Panc1 (cell line): ENCODE measurements around the gene PPP1R16B. TPM values are rescaled to one million over a fixed set of nuclear protein-coding genes. Genes with fewer than 3 reads are reported as not detected.

Experiments
- ATAC-seq: fragments of 200-7000 bp; cut with Tn5 transposase; 2 replicates; pipeline ENCODE4 v1.9.1; 2020; ENCODE audit warnings: mild to moderate bottlenecking, moderate library complexity
- BruUV-seq: library from RNA; stranded (reverse); fragments of 400-500 nt; replicated peaks from 2 replicates; lab custom pipeline; 2021; lab: Mats Ljungman, UMichigan
- CTCF ChIA-PET: fragments of 300-600 bp; sonication (Branson Sonifier 250); formaldehyde crosslinking; loops from one replicate; lab custom pipeline; 2022; ENCODE audit warnings: antibody characterized with exemption; lab: Charles Lee
- POLR2A ChIA-PET: fragments of 300-600 bp; sonication (Branson Sonifier 250); formaldehyde crosslinking; loops from one replicate; lab custom pipeline; 2022; ENCODE audit warnings: antibody characterized with exemption; lab: Charles Lee
- DNase-seq: peaks from one replicate; pipeline ENCODE4 v3.0.0-alpha.2; 2010; ENCODE audit warnings: low read depth, low spot score
- H3K27ac ChIP-seq: 2 replicates; pipeline ENCODE4 v1.5.1; 2011; ENCODE audit warnings: mild to moderate bottlenecking, low read length, inconsistent platforms
- H3K27me3 ChIP-seq: fragments of 200-500 bp; sonication (Bioruptor generic); 2 replicates; pipeline ENCODE4 v1.6.0; 2014; ENCODE audit warnings: low read length, inconsistent platforms; ENCODE audit not compliant: control insufficient read depth, insufficient read depth
- H3K36me3 ChIP-seq: fragments of 200-500 bp; sonication (Bioruptor generic); 2 replicates; pipeline ENCODE4 v1.5.1; 2014; ENCODE audit warnings: inconsistent platforms, mild to moderate bottlenecking, low read length, moderate library complexity; ENCODE audit not compliant: control insufficient read depth, insufficient read depth
- H3K4me1 ChIP-seq: 2 replicates; pipeline ENCODE4 v1.5.1; 2011; ENCODE audit warnings: inconsistent platforms, mild to moderate bottlenecking, low read length, moderate library complexity; ENCODE audit not compliant: control insufficient read depth, insufficient read depth
- H3K4me3 ChIP-seq, 2 experiments: 2 replicates each; pipeline ENCODE4 v1.5.1; 2011 to 2012; ENCODE audit warnings: low read depth in 2 of 2, low read length in 2 of 2, mild to moderate bottlenecking in 2 of 2, inconsistent platforms in 1 of 2, moderate library complexity in 1 of 2
- H3K9me3 ChIP-seq: fragments of 200-500 bp; sonication (Bioruptor generic); 2 replicates; pipeline ENCODE4 v1.5.1; 2014; ENCODE audit warnings: low read depth, mild to moderate bottlenecking, inconsistent platforms, low read length, moderate library complexity; ENCODE audit not compliant: control insufficient read depth, insufficient read depth
- CTCF ChIP-seq: fragments of 450-650 bp; IDR thresholded peaks from 2 replicates; pipeline ENCODE4 v1.5.1; 2017; ENCODE audit warnings: mild to moderate bottlenecking
- POLR2AphosphoS5 ChIP-seq: IDR thresholded peaks from 2 replicates; pipeline ENCODE4 v1.6.1; 2012; ENCODE audit warnings: mild to moderate bottlenecking, low read depth, low read length, moderate library complexity
- REST ChIP-seq, 2 experiments: IDR thresholded peaks; 2 replicates each; pipeline ENCODE4 v1.6.1; 2011 to 2012; ENCODE audit warnings: low read depth in 2 of 2, control low read depth in 1 of 2, low read length in 1 of 2, mild to moderate bottlenecking in 1 of 2, moderate library complexity in 1 of 2; ENCODE audit not compliant: insufficient read depth in 1 of 2
- SIN3A ChIP-seq: IDR thresholded peaks from 2 replicates; pipeline ENCODE4 v1.6.1; 2012; ENCODE audit warnings: low read depth, mild to moderate bottlenecking, low read length, moderate library complexity, borderline replicate concordance; ENCODE audit not compliant: insufficient read depth
- TCF7L2 ChIP-seq: IDR thresholded peaks from 2 replicates; pipeline ENCODE4 v1.6.1; 2011; ENCODE audit warnings: mild to moderate bottlenecking, low read depth, low read length, inconsistent platforms
- in situ Hi-C: cut with HindIII; loops from 2 replicates; pipeline ENCODE4 v1.10.0; 2016; ENCODE audit warnings: low sequenced_read_pairs, low pct_unique_long_range_greater_than_20kb
- intact Hi-C: fragments of 100-400 bp; cut with micrococcal nuclease; formaldehyde crosslinking; loops from one replicate; pipeline ENCODE4 v1.10.0; 2022; ENCODE audit not compliant: unreplicated experiment
- total RNA-seq: library from RNA; stranded (reverse); gene quantifications from one replicate; pipeline ENCODE4 v1.2.1, GENCODE V29; 2021; ENCODE audit not compliant: unreplicated experiment

The PPP1R16B gene
- total RNA-seq, 1 experiment from 2014 or later, result 0.92 TPM

- Histone ChIP-seq H3K4me1 (peaks cover 12% of the 10 kb centered on the region), H3K36me3 (no peaks in the 10 kb centered on the region; the same call in 1 of the 2 replicates), H3K27me3 (no peaks in the 10 kb centered on the region), H3K27ac (peak within 1 kb of the TSS; percentile 89), H3K4me3 (peak within 1 kb of the TSS; percentile 81 to 85), H3K9me3 (no peaks in the 10 kb centered on the region)
- POLR2A ChIA-PET, result no interaction called here
- peak; percentile 97 for ATAC-seq
- TF ChIP-seq TCF7L2 (peak; percentile 56; the same call in 1 of the 2 replicates), CTCF (no peak; the same call in none of the 2 replicates), POLR2AphosphoS5 (peak; percentile 97), SIN3A (peak; percentile 98), REST (IDR thresholded peaks at IDR 0.05; ENCODE audit: insufficient read depth in 1 of 2, low read depth in 2 of 2, low read length in 1 of 2) (no peak)
- CTCF ChIA-PET, result interaction anchor here (0.9 kb wide), 1 partner anchor 9 kb away, joined by 5 read pairs; no protein-coding TSS in a partner anchor
- intact Hi-C loops (loop anchor here (2.0 kb wide), 1 partner anchor 122 kb away; no protein-coding TSS in a partner anchor), in situ Hi-C loops (no loop called here)
- peak; percentile 92 for DNase-seq
- BruUV-seq, result no TSS peak
Observed at GRCh38 chr20:38926142-38926933, 120.8 kb downstream of the PPP1R16B start, which contains the start of gene FAM83D. Gene FAM83D (plus strand): TSS chr20:38926417. CDS start chr20:38926443, 26 bp downstream.

GRCh38 chr20:38926934-38927616 is 121.6 kb downstream of the PPP1R16B start:
- BruUV-seq, result no TSS peak
- Histone ChIP-seq H3K27me3 (no peaks in the 10 kb centered on the region), H3K4me3 (peak overlapping the region; percentile 81 to 85), H3K4me1 (peaks cover 12% of the 10 kb centered on the region), H3K36me3 (no peaks in the 10 kb centered on the region; the same call in 1 of the 2 replicates), H3K9me3 (no peaks in the 10 kb centered on the region), H3K27ac (peak overlapping the region; percentile 89)
- in situ Hi-C loops (no loop called here), intact Hi-C loops (loop anchor here (2.0 kb wide), 1 partner anchor 122 kb away; no protein-coding TSS in a partner anchor)
- DNase-seq (no peak), ATAC-seq (no peak)
- ChIA-PET POLR2A (interaction anchor here (0.6 to 0.7 kb wide), 2 partner anchors 8 to 70 kb away, joined by 3 to 6 read pairs; no protein-coding TSS in a partner anchor), CTCF (interaction anchor here (0.9 kb wide), 1 partner anchor 10 kb away, joined by 5 read pairs; no protein-coding TSS in a partner anchor)
- TF ChIP-seq SIN3A, result no peak
- TF ChIP-seq REST (IDR thresholded peaks at IDR 0.05; ENCODE audit: insufficient read depth in 1 of 2, low read depth in 2 of 2, low read length in 1 of 2), result no peak
- no peak for TF ChIP-seq CTCF
- TF ChIP-seq POLR2AphosphoS5, result no peak
- no peak for TF ChIP-seq TCF7L2
